Common myeloid progenitor, CD34-positive (primary cell): ENCODE data around the gene PRSS22.
A peak's percentile ranks its signal among the peaks of the same experiment; 100 is the strongest.

Experiments
- CTCF ChIA-PET: fragments of 350-600 bp; sonication (Branson Sonifier 250); formaldehyde crosslinking; loops from one replicate; lab custom pipeline; 2021; ENCODE audit warnings: antibody characterized with exemption; lab: Charles Lee
- POLR2A ChIA-PET: fragments of 350-600 bp; sonication (Branson Sonifier 250); formaldehyde crosslinking; loops from one replicate; lab custom pipeline; 2021; ENCODE audit warnings: antibody characterized with exemption; lab: Charles Lee
- DNase-seq, 3 donors: peaks; one replicate each; pipeline versions ENCODE4 v3.0.0 to v3.0.0-alpha.2; 2013
- H3K27ac ChIP-seq, 2 experiments: 1 replicate in 1 of 2; 2 replicates in 1 of 2; pipeline ENCODE4 v1.7.0; 2013; ENCODE audit warnings: inconsistent platforms in 2 of 2, low read length in 2 of 2, mild to moderate bottlenecking in 2 of 2, low read depth in 1 of 2, moderate library complexity in 1 of 2; ENCODE audit not compliant: severe bottlenecking in 2 of 2, insufficient read depth in 1 of 2, poor library complexity in 1 of 2
- H3K27me3 ChIP-seq, 5 experiments: replicated peaks in 2 of 5; 1 replicate in 3 of 5; 2 replicates in 2 of 5; pipeline versions ENCODE4 v1.6.1 to v1.7.0; 2013; ENCODE audit warnings: low read length in 4 of 5, mild to moderate bottlenecking in 2 of 5, moderate library complexity in 2 of 5, inconsistent platforms in 1 of 5; ENCODE audit not compliant: insufficient read depth in 5 of 5, control insufficient read depth in 4 of 5
- H3K36me3 ChIP-seq, 4 experiments: 1 replicate in 2 of 4; 2 replicates in 2 of 4; pipeline versions ENCODE4 v1.6.1 to v1.7.0; 2013; ENCODE audit warnings: low read length in 3 of 4, control low read depth in 1 of 4, mild to moderate bottlenecking in 1 of 4; ENCODE audit not compliant: control insufficient read depth in 4 of 4, insufficient read depth in 4 of 4
- H3K4me1 ChIP-seq, 4 experiments: 1 replicate in 3 of 4; 2 replicates in 1 of 4; pipeline versions ENCODE4 v1.6.1 to v1.7.1; 2013; ENCODE audit warnings: low read length in 3 of 4, mild to moderate bottlenecking in 3 of 4, control low read depth in 1 of 4, inconsistent platforms in 1 of 4, moderate library complexity in 1 of 4; ENCODE audit not compliant: control insufficient read depth in 4 of 4, insufficient read depth in 4 of 4; ENCODE audit errors: control extremely low read depth in 1 of 4
- H3K4me3 ChIP-seq, 7 experiments: 1 replicate in 4 of 7; 2 replicates in 3 of 7; pipeline versions ENCODE4 v1.5.1 to v1.7.0; 2013; ENCODE audit warnings: mild to moderate bottlenecking in 7 of 7, low read length in 6 of 7, moderate library complexity in 6 of 7, inconsistent platforms in 2 of 7, low read depth in 2 of 7, control low read depth in 1 of 7; ENCODE audit not compliant: insufficient read depth in 4 of 7, control insufficient read depth in 1 of 7; ENCODE audit errors: extremely low read depth in 1 of 7
- H3K9me3 ChIP-seq, 5 experiments: 1 replicate in 4 of 5; 2 replicates in 1 of 5; pipeline versions ENCODE4 v1.6.1 to v1.7.1; 2013; ENCODE audit warnings: low read length in 4 of 5, mild to moderate bottlenecking in 2 of 5, inconsistent platforms in 1 of 5, low read depth in 1 of 5, moderate library complexity in 1 of 5; ENCODE audit not compliant: control insufficient read depth in 4 of 5, insufficient read depth in 2 of 5; ENCODE audit errors: control extremely low read depth in 1 of 5
- WGBS: methylation state at CpG from one replicate; pipeline ENCODE4 v1.1.5; 2013; ENCODE audit not compliant: insufficient coverage; 5-methylcytosine and 5-hydroxymethylcytosine counted together

PRSS22 gene

DNA sequence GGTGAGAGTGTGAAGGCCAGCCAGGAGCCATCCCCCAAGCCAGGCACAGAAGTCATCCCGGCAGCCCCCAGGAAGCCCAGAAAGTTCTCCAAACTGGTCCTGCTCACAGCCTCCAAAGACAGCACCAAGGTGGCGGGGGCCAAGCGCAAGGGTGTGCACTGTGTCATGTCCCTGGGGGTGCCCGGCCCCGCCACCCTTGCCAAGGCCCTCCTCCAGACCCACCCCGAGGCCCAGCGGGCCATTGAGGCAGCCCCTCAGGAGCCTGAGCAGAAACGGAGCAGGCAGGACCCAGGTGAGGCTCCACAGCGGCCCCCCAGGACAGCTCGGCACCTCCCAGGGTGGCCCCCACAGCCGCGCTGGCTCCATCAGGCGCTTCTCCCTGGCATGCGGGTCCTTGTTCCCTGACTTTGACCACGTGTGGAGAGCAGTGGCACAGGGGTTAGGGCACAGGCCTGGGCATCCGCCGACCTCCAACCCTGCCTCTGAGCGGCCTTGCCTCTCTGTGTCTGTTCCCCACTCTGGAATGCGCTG lies 38.6 kb upstream of the PRSS22 start:
- Histone ChIP-seq H3K4me1 (no peaks in the 10 kb centered on the region), H3K36me3 (peaks cover 0 to 23% (median 6%) of the 10 kb centered on the region in 4 experiments), H3K27me3 (no peaks in the 10 kb centered on the region), H3K27ac (no peak overlapping the region), H3K4me3 (no peak overlapping the region), H3K9me3 (no peaks in the 10 kb centered on the region)
- no peak for DNase-seq
- POLR2A ChIA-PET = no interaction called here
- CTCF ChIA-PET = interaction anchor here (1.7 kb wide), 1 partner anchor 10 kb away, joined by 6 read pairs; no protein-coding TSS in a partner anchor
- over 99% methylated on average over 16 of the region's 19 CpGs for WGBS

DNA sequence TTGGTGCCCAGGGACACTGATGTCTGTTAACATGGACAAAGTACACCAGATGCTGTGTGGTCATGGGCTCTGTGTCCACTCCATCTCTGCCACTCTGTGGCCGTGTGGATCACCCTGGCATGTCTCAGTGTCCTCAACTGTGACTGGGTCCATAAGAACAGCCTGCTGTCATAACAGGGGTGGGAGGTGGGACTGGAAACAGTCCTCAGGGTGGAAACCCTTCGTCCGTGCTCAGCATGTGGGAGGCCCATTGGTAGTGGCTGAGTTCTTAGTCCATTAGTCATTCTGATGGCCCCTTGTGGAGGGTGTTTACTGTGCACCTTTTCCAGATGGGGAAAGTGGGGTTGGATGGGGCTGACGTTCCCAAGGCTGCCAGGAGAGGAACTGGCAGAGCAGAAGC lies 37.8 kb upstream of the PRSS22 start:
- H3K4me3 ChIP-seq = no peak overlapping the region
- no peak overlapping the region for H3K27ac ChIP-seq
- no peaks in the 10 kb centered on the region for H3K9me3 ChIP-seq
- no peak for DNase-seq
- H3K36me3 ChIP-seq = peaks cover 0 to 21% (median 6%) of the 10 kb centered on the region in 4 experiments
- WGBS = 73% methylated on average over 2 of the region's 4 CpGs
- no peaks in the 10 kb centered on the region for H3K27me3 ChIP-seq
- CTCF ChIA-PET = interaction anchor here (1.4 kb wide), 1 partner anchor 23 kb away, joined by 4 read pairs; no protein-coding TSS in a partner anchor
- no peaks in the 10 kb centered on the region for H3K4me1 ChIP-seq
- POLR2A ChIA-PET = no interaction called here

DNA sequence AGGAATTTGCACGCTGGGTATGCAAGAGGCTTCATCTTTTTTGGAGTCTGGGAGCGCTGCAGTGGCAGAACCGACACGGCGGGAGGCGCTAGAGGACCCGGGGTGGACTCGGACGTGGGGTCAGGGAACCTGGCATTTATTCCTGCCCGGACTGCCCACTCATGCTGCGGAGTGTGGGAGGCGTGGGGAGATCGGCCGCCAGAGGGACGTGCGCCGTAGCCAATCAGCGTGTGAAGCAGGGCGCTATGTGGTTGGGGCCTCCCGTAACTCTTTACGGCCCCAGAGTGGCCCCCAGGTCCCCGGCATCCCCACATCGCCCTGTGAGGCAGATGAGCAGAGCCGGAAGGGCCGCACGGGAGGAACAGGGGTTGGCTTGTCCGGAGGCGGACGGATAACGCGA lies 36.3 kb upstream of the PRSS22 start:
- Histone ChIP-seq H3K4me1 (no peaks in the 10 kb centered on the region), H3K36me3 (peaks cover 0 to 17% (median 6%) of the 10 kb centered on the region in 4 experiments), H3K9me3 (no peaks in the 10 kb centered on the region), H3K4me3 (no peak overlapping the region), H3K27me3 (no peaks in the 10 kb centered on the region), H3K27ac (no peak overlapping the region)
- POLR2A ChIA-PET = no interaction called here
- DNase-seq = no peak
- 99% methylated on average over 27 of the region's 31 CpGs for WGBS
- CTCF ChIA-PET = interaction anchor here (1.0 to 1.4 kb wide), 2 partner anchors 11 to 22 kb away, joined by 3 to 4 read pairs; partner anchors contain the start of gene FLYWCH2

DNA sequence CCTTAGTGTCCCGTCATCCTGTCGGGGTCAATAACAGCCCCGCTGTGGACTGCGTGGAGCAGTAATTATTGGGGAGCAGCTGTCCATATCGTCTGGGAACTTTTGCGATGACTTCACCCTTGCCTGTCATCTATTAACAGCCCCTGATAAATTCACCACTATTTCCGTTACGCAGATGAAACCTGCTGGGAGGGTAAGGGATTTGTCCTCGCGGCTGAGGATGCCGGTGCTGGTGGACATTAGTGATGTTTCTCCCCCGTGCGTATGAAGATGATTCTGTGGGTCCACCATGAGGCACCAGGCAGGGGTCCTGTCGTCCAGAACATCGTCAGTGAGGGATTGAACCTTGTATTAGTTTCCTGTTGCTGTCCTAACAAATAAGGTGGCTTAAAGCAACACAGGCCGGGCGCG lies 26.1 kb upstream of the PRSS22 start:
- no peaks in the 10 kb centered on the region for H3K36me3 ChIP-seq
- peak overlapping the region in 6 of 7 experiments; percentile 67 to 94 (median 80) for H3K4me3 ChIP-seq
- WGBS = 80% methylated on average over 15 of the region's 18 CpGs
- no peak for DNase-seq
- H3K9me3 ChIP-seq = peaks cover 0 to 10% (median 6%) of the 10 kb centered on the region in 5 experiments
- H3K27me3 ChIP-seq = no peaks in the 10 kb centered on the region
- CTCF ChIA-PET = interaction anchor here (0.6 to 1.4 kb wide), 4 partner anchors 11 to 89 kb away, joined by 3 to 6 read pairs (median 4); partner anchors contain the start of gene PRSS21
- H3K4me1 ChIP-seq = peaks cover 0 to 13% (median 13%) of the 10 kb centered on the region in 4 experiments
- POLR2A ChIA-PET = no interaction called here
- H3K27ac ChIP-seq = peak overlapping the region in 1 of 2 experiments; percentile 86

DNA sequence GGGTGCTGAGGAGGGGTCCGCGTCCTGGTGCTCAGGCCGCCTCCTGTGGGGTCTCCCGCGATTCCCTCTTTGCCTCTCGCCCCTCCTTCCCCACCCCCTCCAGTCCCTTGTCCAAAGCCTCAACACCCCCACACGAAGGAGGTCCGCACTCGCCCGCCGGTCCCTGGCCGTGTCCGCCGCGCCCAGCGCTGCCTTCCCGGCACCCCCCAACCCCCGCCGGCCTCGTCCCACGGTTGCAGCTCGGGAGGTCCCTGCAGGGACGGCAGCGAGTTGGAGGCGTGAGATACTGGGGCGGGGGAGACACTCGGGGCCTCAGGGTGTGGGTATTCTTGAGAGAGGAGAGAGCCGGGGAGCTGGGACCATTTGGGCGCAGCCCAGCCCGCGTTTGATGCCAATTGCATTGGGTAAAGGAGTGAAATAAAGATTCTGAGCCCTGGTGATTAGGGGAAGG lies 25.5 kb upstream of the PRSS22 start:
- H3K9me3 ChIP-seq = peaks cover 0 to 10% (median 5%) of the 10 kb centered on the region in 5 experiments
- H3K27me3 ChIP-seq = no peaks in the 10 kb centered on the region
- POLR2A ChIA-PET = no interaction called here
- no peaks in the 10 kb centered on the region for H3K36me3 ChIP-seq
- peaks cover 0 to 13% (median 13%) of the 10 kb centered on the region in 4 experiments for H3K4me1 ChIP-seq
- H3K4me3 ChIP-seq = peak overlapping the region; percentile 67 to 94 (median 79)
- peak; percentile 19 to 49 (median 37) for DNase-seq
- 3% methylated on average over 14 of the region's 31 CpGs for WGBS
- H3K27ac ChIP-seq = peak overlapping the region; percentile 46 to 86
- CTCF ChIA-PET = interaction anchor here (0.6 to 1.4 kb wide), 7 partner anchors 10 to 89 kb away, joined by 3 to 6 read pairs (median 4); partner anchors contain the start of gene PRSS21

- H3K4me1 ChIP-seq = peaks cover 0 to 13% (median 13%) of the 10 kb centered on the region in 4 experiments
- DNase-seq = peak; percentile 99
- H3K4me3 ChIP-seq = peak within 1 kb of the TSS; percentile 67 to 94 (median 79)
- no peaks in the 10 kb centered on the region for H3K27me3 ChIP-seq
- CTCF ChIA-PET = interaction anchor here (0.8 to 1.4 kb wide), 7 partner anchors 10 to 66 kb away, joined by 3 to 6 read pairs (median 5); partner anchors contain the start of gene PRSS21
- peak within 1 kb of the TSS; percentile 46 to 86 for H3K27ac ChIP-seq
- H3K9me3 ChIP-seq = peaks cover 0 to 10% (median 5%) of the 10 kb centered on the region in 5 experiments
- POLR2A ChIA-PET = interaction anchor here (0.7 to 0.9 kb wide), 2 partner anchors 11 to 30 kb away, joined by 3 to 4 read pairs; no protein-coding TSS in a partner anchor
- under 1% methylated on average over 67 of the region's 73 CpGs for WGBS
- H3K36me3 ChIP-seq = no peaks in the 10 kb centered on the region
Measured at GRCh38 chr16:2882650-2883457, 24.9 kb upstream of the PRSS22 start, which contains the start of gene FLYWCH2. TSS of gene FLYWCH2 (plus strand) at chr16:2883215. CDS start at chr16:2896450, 13,235 bp downstream.
